Activated naive CD8-positive, alpha-beta T cell treated with anti-CD3 and anti-CD28 coated beads, Interleukin-2, amount 50 U/mL, for 16 hours (primary cell): ENCODE measurements around the gene XRN1.
"Not testable (repeated sequence)": the region's sequence is repeated elsewhere in the genome, so short reads cannot be mapped to it uniquely, and the experiment has no call there.

Source experiments
- DNase-seq: peaks from one replicate; pipeline ENCODE4 v3.0.0-alpha.2; 2020; ENCODE audit warnings: low read depth, low spot score

Gene XRN1

GRCh38 chr3:142447852-142448823, at the start of gene XRN1:
Gene XRN1, minus strand, starts transcription at chr3:142448037. Its CDS starts 93 bp downstream, at chr3:142447944.
- DNase-seq: peak; percentile 90

GRCh38 chr3:142495103-142495502, 47.3 kb upstream of the XRN1 start:
- DNase-seq: no peak

GRCh38 chr3:142492184-142492583, 44.3 kb upstream of the XRN1 start:
- no peak for DNase-seq

GRCh38 chr3:142489572-142490323, 41.9 kb upstream of the XRN1 start:
- no peak for DNase-seq

- no peak for DNase-seq
Observed at GRCh38 chr3:142484912-142485435, 37.1 kb upstream of the XRN1 start.

GRCh38 chr3:142481196-142481595, 33.4 kb upstream of the XRN1 start:
- DNase-seq: no peak

- no peak for DNase-seq
Observed at GRCh38 chr3:142470826-142471225, 23.0 kb upstream of the XRN1 start.

GRCh38 chr3:142468456-142468855, 20.6 kb upstream of the XRN1 start:
- no peak for DNase-seq

- DNase-seq: no peak
Observed at GRCh38 chr3:142467768-142468167, 19.9 kb upstream of the XRN1 start.

- no peak for DNase-seq
Observed at GRCh38 chr3:142460689-142461088, 12.9 kb upstream of the XRN1 start.

GRCh38 chr3:142459929-142460328, 12.1 kb upstream of the XRN1 start:
- no peak for DNase-seq

- no peak for DNase-seq
Observed at GRCh38 chr3:142459096-142459495, 11.3 kb upstream of the XRN1 start.

- DNase-seq: no peak
Observed at GRCh38 chr3:142450881-142451280, 3.0 kb upstream of the XRN1 start.

GRCh38 chr3:142450189-142450588, 2.4 kb upstream of the XRN1 start:
- no peak for DNase-seq

GRCh38 chr3:142447301-142447851, 461 bp downstream of the XRN1 start:
- DNase-seq: peak; percentile 11

- DNase-seq: no peak
Observed at GRCh38 chr3:142445816-142446254, 2.0 kb downstream of the XRN1 start.

GRCh38 chr3:142444343-142444742, 3.5 kb downstream of the XRN1 start:
- no peak for DNase-seq

- DNase-seq: not testable (repeated sequence)
Observed at GRCh38 chr3:142443060-142443459, 4.8 kb downstream of the XRN1 start.

- not testable (repeated sequence) for DNase-seq
Observed at GRCh38 chr3:142439499-142440220, 8.2 kb downstream of the XRN1 start.

GRCh38 chr3:142438096-142438495, 9.7 kb downstream of the XRN1 start:
- DNase-seq: not testable (repeated sequence)

- DNase-seq: no peak
Observed at GRCh38 chr3:142436951-142437585, 10.8 kb downstream of the XRN1 start.
